ENCODE measurements around the gene RPS6KA3. TPM values are rescaled to one million over a fixed set of nuclear protein-coding genes. Genes with fewer than 3 reads are reported as not detected.

Gene RPS6KA3
- total RNA-seq: 64.5 TPM
- long read RNA-seq, full-length matches to known transcripts: 72 of 108 reads
- long read RNA-seq, partial matches to known transcripts: 7 of 108 reads
- long read RNA-seq, other reads (novel, unspliced or antisense): 29 of 108 reads

DNA sequence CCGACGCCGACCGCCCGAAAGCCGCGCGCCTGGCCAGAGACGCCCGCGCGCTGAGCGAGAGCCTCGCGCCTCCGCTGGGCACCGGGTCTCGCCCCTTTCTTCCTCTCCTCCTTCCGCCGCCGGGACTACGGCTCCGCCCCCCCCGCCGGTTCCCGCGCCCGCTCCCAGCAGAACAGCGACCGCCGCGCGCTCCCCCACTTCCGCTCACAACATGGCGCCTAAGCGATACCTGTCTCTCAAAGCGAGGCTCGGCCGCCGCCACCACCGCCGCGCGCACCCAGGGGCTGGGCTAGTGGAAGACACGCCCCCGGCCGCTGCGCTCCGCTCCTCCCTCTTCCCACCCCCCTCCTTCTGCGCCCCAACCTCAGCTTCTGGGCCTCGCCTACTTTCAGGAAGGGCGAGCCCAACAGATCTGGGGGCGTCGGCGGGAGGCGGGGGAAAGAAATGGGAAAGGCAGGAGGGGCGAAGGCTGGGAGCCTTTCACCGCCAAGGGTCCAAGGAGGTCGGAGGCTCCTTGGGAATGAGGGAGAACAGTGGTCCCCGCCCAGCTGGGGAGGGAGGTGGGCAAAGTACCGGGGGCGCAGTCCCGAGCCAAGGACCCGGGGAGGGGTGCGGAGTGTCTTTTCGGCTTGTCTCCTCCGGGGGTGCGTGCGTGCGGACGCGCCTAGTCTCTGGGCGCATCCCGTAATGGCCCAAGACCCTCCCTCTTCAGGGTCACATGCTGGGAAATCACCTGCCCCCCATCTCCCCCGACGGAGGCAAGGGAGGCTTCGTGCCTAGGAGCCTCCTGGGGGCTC is at the start of gene RPS6KA3:
Gene RPS6KA3 (minus strand): TSS at position 100 of the 797 bp plus-strand sequence. CDS start 277 bp downstream, outside the sequence.
- ATAC-seq: peak; percentile 92 to 97
- Histone ChIP-seq H3K9me3 (no peaks in the 10 kb centered on the region), H3K4me1 (peaks cover 21% of the 10 kb centered on the region), H3K36me3 (no peaks in the 10 kb centered on the region), H3K4me3 (peak within 1 kb of the TSS; percentile 65), H3K27ac (peak within 1 kb of the TSS; percentile 87), H3K27me3 (ENCODE audit: low read depth) (no peaks in the 10 kb centered on the region)
- TF ChIP-seq, protein P1, sequence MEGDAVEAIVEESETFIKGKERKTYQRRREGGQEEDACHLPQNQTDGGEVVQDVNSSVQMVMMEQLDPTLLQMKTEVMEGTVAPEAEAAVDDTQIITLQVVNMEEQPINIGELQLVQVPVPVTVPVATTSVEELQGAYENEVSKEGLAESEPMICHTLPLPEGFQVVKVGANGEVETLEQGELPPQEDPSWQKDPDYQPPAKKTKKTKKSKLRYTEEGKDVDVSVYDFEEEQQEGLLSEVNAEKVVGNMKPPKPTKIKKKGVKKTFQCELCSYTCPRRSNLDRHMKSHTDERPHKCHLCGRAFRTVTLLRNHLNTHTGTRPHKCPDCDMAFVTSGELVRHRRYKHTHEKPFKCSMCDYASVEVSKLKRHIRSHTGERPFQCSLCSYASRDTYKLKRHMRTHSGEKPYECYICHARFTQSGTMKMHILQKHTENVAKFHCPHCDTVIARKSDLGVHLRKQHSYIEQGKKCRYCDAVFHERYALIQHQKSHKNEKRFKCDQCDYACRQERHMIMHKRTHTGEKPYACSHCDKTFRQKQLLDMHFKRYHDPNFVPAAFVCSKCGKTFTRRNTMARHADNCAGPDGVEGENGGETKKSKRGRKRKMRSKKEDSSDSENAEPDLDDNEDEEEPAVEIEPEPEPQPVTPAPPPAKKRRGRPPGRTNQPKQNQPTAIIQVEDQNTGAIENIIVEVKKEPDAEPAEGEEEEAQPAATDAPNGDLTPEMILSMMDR (IDR thresholded peaks at IDR 0.05): no peak
- peak; percentile 94 for DNase-seq
- intact Hi-C loops (cut with DNase I): no loop called here

DNA sequence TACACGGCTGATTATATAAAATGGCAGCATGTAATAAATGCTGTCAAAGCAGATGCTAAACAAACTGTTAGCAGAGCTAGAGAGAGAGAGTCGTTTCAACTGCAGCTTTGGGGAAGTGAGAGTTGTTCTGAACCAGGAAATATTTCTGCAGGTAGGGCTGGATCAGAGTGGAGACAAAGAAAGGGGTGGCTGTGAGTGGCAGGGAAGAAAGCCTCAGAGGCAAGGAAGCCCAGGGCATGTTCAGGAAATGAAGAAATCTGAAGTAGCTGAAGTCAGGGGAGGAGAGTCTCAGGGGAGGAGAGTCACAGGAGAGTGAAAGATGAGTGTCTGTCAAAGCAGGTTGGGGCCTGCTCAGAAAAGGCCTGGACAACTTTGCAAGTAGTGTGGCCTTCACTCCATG is 48.4 kb upstream of the RPS6KA3 start:
- H3K4me1 ChIP-seq: no peaks in the 10 kb centered on the region
- H3K9me3 ChIP-seq: no peaks in the 10 kb centered on the region
- DNase-seq: no peak
- ATAC-seq: peak; percentile 59 to 65
- TF ChIP-seq, protein P1 (IDR thresholded peaks at IDR 0.05): no peak
- no peaks in the 10 kb centered on the region for H3K36me3 ChIP-seq
- no peak overlapping the region for H3K27ac ChIP-seq
- H3K4me3 ChIP-seq: no peak overlapping the region
- intact Hi-C loops (cut with DNase I): no loop called here
- H3K27me3 ChIP-seq (ENCODE audit: low read depth): no peaks in the 10 kb centered on the region

DNA sequence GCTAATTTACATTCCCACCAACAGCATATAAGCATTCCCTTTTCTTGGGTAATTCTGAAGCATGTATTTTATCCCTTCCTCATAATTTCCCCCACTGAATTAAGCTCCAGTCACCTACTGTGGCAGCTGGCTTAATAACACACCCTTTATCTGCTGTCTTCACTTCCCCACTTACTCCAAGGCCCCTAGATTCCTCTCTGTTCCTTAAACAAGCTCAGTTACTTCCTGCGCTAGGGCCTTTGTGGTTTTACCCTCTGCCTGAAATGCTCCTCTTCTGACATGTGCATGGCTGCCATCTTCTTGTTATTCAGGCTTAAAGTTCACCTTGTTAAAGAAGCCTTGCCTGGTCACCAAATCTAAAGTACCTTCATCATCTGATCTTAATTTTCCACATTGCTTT is 47.2 kb upstream of the RPS6KA3 start:
- H3K9me3 ChIP-seq: no peaks in the 10 kb centered on the region
- TF ChIP-seq, protein P1 (IDR thresholded peaks at IDR 0.05): no peak
- H3K36me3 ChIP-seq: no peaks in the 10 kb centered on the region
- H3K27me3 ChIP-seq (ENCODE audit: low read depth): no peaks in the 10 kb centered on the region
- no peak overlapping the region for H3K27ac ChIP-seq
- intact Hi-C loops (cut with DNase I): no loop called here
- no peak overlapping the region for H3K4me3 ChIP-seq
- no peaks in the 10 kb centered on the region for H3K4me1 ChIP-seq
- no peak for ATAC-seq
- DNase-seq: no peak

DNA sequence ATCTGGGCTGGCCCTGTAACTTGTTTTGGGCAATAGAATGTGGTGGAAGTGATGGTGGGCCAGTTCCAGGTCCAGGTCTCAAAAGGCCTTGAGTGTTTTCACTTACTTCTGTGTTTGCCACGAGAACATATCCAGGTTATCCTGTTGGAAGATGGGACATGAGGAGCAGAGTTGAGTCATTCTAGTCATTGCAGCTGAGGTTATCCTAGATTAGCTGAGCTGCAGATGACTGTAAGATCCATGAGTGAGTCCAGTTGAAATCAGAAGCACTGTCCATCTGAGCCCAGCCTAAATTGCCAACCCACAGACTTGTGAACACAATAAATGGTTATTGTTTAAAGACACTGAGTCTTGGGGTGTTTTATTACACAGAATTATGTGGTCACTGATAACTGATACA is 45.3 kb upstream of the RPS6KA3 start:
- intact Hi-C loops (cut with DNase I): no loop called here
- Histone ChIP-seq H3K9me3 (no peaks in the 10 kb centered on the region), H3K27ac (no peak overlapping the region), H3K27me3 (ENCODE audit: low read depth) (no peaks in the 10 kb centered on the region), H3K4me3 (no peak overlapping the region), H3K36me3 (no peaks in the 10 kb centered on the region), H3K4me1 (no peaks in the 10 kb centered on the region)
- TF ChIP-seq, protein P1 (IDR thresholded peaks at IDR 0.05): no peak
- DNase-seq (no peak), ATAC-seq (no peak)

DNA sequence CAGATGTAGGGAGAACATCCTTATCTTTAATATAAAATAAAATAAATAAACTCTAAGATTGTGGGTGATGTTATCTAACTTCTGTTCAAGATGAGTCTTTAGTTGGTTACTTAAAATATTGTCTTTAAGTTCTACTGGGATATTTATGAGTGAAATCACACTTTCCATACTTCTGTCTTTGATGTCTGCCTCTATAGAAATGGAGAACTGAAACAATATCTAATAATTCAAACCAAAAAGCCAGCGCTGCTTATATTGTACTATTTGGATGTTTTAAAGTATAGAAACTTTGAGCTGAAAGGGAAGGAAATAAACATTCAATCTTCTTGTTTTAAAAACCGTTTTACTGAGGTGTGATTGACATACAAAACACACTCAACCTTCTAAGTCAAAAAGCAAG is 44.8 kb upstream of the RPS6KA3 start:
- no peak for ATAC-seq
- no peak overlapping the region for H3K27ac ChIP-seq

More for the DNA sequence above, 44.8 kb upstream of the RPS6KA3 start:
- intact Hi-C loops (cut with DNase I): no loop called here
- H3K4me1 ChIP-seq: no peaks in the 10 kb centered on the region
- H3K36me3 ChIP-seq: no peaks in the 10 kb centered on the region
- H3K4me3 ChIP-seq: no peak overlapping the region
- no peaks in the 10 kb centered on the region for H3K9me3 ChIP-seq
- no peak for DNase-seq
- H3K27me3 ChIP-seq (ENCODE audit: low read depth): no peaks in the 10 kb centered on the region
- TF ChIP-seq, protein P1 (IDR thresholded peaks at IDR 0.05): no peak

Measured in lower lobe of right lung (tissue), 2 donors.